WERI-Rb-1 (cell line): Measurements from ENCODE around the gene NELL1.

Experiments
- DNase-seq: peaks from one replicate; pipeline ENCODE4 v3.0.0-alpha.2; 2020
- H3K27ac ChIP-seq: fragments of 250-450 bp; sonication (Bioruptor Pico); 2 replicates; pipeline ENCODE4 v1.5.1; 2020; ENCODE audit warnings: mild to moderate bottlenecking, moderate library complexity
- H3K27me3 ChIP-seq: fragments of 250-450 bp; sonication (Bioruptor Pico); 2 replicates; pipeline ENCODE4 v1.5.1; 2021; ENCODE audit warnings: mild to moderate bottlenecking, low read depth, moderate library complexity; ENCODE audit not compliant: insufficient read depth, severe bottlenecking
- H3K36me3 ChIP-seq: fragments of 250-450 bp; sonication (Bioruptor Pico); 2 replicates; pipeline ENCODE4 v1.5.1; 2020; ENCODE audit warnings: mild to moderate bottlenecking, moderate library complexity
- H3K4me3 ChIP-seq: 2 replicates; pipeline ENCODE4 v1.5.1; 2011; ENCODE audit warnings: low read depth, mild to moderate bottlenecking, control low read depth, low read length
- H3K9me3 ChIP-seq: fragments of 250-450 bp; sonication (Bioruptor Pico); 2 replicates; pipeline ENCODE4 v1.5.1; 2021; ENCODE audit warnings: mild to moderate bottlenecking, moderate library complexity; ENCODE audit not compliant: severe bottlenecking
- TF ChIP-seq, protein P1 (sequence below): IDR thresholded peaks from 2 replicates; pipeline ENCODE4 v1.5.1; 2011; ENCODE audit warnings: low read depth, mild to moderate bottlenecking, control low read depth, inconsistent platforms, low read length

Gene NELL1

GRCh38 chr11:20876738-20877137 is 207.4 kb downstream of the NELL1 start:
- TF ChIP-seq, protein P1, sequence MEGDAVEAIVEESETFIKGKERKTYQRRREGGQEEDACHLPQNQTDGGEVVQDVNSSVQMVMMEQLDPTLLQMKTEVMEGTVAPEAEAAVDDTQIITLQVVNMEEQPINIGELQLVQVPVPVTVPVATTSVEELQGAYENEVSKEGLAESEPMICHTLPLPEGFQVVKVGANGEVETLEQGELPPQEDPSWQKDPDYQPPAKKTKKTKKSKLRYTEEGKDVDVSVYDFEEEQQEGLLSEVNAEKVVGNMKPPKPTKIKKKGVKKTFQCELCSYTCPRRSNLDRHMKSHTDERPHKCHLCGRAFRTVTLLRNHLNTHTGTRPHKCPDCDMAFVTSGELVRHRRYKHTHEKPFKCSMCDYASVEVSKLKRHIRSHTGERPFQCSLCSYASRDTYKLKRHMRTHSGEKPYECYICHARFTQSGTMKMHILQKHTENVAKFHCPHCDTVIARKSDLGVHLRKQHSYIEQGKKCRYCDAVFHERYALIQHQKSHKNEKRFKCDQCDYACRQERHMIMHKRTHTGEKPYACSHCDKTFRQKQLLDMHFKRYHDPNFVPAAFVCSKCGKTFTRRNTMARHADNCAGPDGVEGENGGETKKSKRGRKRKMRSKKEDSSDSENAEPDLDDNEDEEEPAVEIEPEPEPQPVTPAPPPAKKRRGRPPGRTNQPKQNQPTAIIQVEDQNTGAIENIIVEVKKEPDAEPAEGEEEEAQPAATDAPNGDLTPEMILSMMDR: no peak
- H3K27me3 ChIP-seq: no peaks in the 10 kb centered on the region
- no peaks in the 10 kb centered on the region for H3K36me3 ChIP-seq
- H3K4me3 ChIP-seq: no peak overlapping the region
- no peak for DNase-seq
- no peaks in the 10 kb centered on the region for H3K9me3 ChIP-seq
- no peak overlapping the region for H3K27ac ChIP-seq

DNA sequence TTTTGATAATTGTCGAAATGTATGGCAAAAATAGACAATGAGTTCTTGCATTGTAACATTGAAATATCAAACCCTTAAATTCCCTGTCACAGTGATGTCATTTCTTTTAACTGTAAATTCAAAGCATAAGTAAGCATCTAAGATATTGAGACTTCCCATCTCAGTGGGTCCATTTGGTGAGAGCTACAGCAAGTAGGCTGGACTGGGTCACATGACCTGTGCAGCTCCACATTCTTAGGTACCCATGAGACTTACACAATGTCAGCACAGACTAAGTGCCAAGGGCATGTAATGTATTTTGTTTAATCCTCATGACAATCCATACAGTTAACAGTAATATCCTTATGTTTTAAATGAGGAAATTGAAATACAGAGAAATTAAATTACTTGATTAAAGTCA is 210.7 kb downstream of the NELL1 start:
- TF ChIP-seq, protein P1: no peak
- no peaks in the 10 kb centered on the region for H3K36me3 ChIP-seq
- H3K27me3 ChIP-seq: no peaks in the 10 kb centered on the region
- H3K27ac ChIP-seq: no peak overlapping the region
- DNase-seq: no peak
- H3K4me3 ChIP-seq: no peak overlapping the region
- H3K9me3 ChIP-seq: no peaks in the 10 kb centered on the region

DNA sequence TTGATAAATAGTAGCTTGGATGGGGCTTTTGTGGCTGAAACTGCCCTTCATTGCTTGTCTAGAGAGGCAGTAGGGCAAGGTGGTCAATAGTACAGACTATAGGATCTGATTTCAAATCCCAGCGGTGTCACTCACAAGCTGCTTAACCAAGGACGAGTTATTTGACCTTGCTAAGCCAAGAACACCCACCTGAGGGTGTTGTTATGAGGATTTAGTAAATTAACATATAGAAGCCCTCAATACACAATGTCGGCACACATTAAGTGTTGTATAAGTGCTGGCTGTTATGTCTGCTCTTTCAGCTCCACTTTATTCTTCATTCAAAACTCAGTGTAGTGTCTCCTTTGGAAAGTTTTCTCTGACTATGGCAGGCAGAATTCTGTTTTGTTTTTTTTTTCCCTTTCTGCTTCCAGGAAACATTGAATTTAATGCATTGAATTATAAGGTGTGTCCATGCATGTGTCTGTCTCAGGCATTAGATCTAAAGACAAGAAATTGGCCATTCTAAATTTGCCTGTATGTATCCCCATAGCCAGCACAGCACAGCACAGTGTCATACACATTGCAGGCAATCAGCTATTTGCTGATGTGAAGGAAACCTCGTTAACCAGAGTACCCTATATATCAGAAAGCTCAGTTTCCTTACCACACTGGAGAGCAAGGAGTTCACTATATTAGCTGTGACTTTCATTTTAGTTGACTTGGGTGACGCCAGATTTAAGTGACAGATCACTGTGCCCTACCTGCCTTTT is 212.1 kb downstream of the NELL1 start:
- H3K9me3 ChIP-seq: no peaks in the 10 kb centered on the region
- no peaks in the 10 kb centered on the region for H3K36me3 ChIP-seq
- no peak overlapping the region for H3K27ac ChIP-seq
- TF ChIP-seq, protein P1: no peak
- peak; percentile 11 for DNase-seq
- H3K4me3 ChIP-seq: no peak overlapping the region
- H3K27me3 ChIP-seq: no peaks in the 10 kb centered on the region

- no peaks in the 10 kb centered on the region for H3K27me3 ChIP-seq
- TF ChIP-seq, protein P1: no peak
These were observed 217.8 kb downstream of the NELL1 start for GRCh38 chr11:20887137-20887536.

GRCh38 chr11:20894296-20894695 is 224.9 kb downstream of the NELL1 start:
- H3K4me3 ChIP-seq: no peak overlapping the region
- no peaks in the 10 kb centered on the region for H3K36me3 ChIP-seq
- no peak for DNase-seq
- no peak overlapping the region for H3K27ac ChIP-seq
- TF ChIP-seq, protein P1: no peak
- peaks cover 3% of the 10 kb centered on the region for H3K9me3 ChIP-seq
- no peaks in the 10 kb centered on the region for H3K27me3 ChIP-seq

More at GRCh38 chr11:20887137-20887536, 217.8 kb downstream of the NELL1 start:
- no peak overlapping the region for H3K4me3 ChIP-seq
- H3K36me3 ChIP-seq: no peaks in the 10 kb centered on the region
- DNase-seq: no peak
- H3K9me3 ChIP-seq: no peaks in the 10 kb centered on the region
- no peak overlapping the region for H3K27ac ChIP-seq
